GM19328 (cell line): ENCODE data around the gene MAS1L.

Experiments used
- ATAC-seq: cut with Tn5 transposase; IDR thresholded peaks from one replicate; pipeline ENCODE4 v1.9.1; 2021; ENCODE audit warnings: mild to moderate bottlenecking, moderate library complexity; ENCODE audit not compliant: unreplicated experiment

MAS1L gene

DNA sequence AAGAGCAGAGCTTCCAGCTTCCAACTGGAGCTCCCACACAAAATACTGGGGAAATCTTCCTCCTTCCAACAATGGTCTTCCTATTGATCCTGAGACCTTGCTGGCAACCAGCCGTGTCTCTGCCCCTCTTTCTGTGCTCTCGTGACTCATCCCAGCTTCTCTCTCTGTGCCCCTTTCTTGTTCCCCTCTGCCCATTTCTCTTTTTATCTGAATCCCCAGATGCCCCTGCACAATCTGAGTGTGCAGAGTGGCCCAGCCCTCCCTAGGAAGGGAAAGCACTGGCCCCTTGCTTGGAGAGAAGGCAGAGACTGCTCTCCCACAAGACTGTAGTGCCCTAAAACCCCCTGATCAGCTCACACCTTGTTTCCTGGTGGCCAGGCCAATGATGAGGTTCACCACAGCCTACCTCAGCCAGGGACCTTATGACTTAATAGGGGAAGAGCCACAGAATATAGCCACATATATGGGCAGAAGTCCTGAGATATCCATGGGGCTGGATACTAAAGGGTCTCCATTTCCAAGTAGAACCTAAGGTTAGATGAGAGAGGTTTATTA, 23.1 kb upstream of the MAS1L start:
- no peak for ATAC-seq

DNA sequence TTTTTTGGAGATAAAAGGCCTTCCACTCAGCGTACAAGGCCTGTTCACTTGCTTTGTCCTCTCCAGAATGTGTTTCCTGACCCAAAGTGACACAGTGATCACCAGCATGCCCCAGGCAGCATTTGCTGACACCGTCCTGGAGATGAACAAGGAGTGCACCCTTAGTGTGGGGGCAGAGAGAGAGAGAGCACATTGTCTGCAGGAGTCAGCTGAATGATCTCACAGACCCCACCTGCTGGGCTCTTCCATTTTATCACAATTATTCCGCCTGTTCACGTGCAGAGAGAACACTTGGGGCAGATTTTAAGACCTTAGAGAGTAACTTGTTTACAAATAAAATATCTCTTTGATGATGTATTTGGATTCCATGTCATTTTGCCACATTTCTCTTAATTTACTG, 22.4 kb upstream of the MAS1L start:
- ATAC-seq, result no peak

DNA sequence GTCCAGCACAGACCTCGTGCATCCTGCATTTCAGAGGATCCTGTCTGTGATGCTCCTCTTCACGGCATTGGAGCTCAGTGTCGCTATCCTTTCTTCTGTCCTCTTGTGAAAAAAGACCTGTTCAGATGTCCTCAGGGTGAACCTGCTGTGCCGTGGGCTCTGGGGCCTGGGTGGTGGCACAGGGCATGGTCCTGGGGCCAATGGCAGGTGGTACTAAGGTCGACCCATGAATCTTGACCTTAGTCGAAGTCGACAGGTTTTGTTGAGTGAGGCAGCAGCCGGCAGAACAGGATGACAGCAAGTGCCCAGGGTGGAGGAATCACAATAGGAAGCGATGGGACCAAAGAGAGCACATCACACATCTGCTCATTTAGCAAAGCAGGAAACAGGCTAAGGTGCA, 22.0 kb upstream of the MAS1L start:
- ATAC-seq, result no peak

DNA sequence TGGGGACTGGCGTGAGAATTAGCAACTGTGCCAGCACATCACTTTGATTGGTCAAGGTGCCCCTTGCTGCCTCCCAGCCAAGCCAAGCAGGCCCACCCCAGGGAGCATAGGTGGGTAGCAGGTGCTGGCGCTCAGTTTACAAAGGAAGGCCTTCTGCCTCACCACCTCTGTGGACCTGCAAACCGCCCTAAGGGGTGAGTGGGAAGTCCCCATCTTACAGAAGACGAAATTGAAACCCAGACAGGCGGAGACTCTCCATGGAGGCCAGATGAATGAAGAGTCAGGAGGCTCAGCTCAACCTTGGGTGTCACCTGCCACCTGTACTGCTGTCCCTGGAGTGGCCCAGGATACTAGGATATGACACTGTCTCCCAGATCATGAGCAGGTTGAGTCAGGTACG, 21.5 kb upstream of the MAS1L start:
- ATAC-seq, result peak; percentile 78

DNA sequence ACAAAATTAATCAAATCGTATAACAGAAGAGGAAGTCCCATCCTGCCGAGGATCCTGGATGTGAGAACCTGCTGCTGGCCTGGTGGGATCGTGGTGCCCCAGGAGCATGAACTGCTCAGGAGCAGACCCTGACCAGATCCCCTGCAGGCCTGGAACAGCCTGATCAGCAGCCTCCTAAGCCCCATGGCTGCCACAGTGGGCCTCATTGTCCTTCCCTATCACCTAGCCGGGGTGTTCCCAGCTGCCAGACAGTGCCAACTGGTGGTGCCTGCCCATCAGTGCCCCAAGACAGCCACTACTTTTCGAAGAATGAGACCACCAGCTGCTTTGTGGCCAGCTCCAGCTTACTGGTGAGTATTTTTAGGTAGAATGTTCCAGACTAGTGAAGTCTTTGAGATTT, 19.6 kb upstream of the MAS1L start:
- ATAC-seq, result no peak

GRCh38 chr6:29506446-29507067, 18.8 kb upstream of the MAS1L start:
- ATAC-seq, result no peak

DNA sequence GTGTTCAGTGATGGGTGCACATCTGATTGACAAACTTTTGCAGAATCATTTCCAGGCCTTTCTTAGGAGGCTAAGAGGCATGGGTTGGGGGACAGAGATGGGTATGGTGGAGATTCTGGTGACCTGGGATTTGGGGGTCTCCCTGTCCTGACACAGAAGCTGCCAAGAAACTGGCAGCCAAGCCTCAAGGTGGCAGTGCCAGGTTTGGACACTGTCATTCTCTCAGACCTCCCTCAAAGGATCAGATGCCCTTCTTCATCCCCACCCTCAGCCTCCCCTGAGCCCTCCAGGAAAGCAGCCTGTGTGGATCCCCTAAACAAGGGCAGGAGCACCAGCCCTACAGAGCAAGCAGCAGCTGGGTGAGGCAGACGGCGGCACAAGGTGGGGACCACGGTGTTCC, 18.1 kb upstream of the MAS1L start:
- ATAC-seq, result no peak

DNA sequence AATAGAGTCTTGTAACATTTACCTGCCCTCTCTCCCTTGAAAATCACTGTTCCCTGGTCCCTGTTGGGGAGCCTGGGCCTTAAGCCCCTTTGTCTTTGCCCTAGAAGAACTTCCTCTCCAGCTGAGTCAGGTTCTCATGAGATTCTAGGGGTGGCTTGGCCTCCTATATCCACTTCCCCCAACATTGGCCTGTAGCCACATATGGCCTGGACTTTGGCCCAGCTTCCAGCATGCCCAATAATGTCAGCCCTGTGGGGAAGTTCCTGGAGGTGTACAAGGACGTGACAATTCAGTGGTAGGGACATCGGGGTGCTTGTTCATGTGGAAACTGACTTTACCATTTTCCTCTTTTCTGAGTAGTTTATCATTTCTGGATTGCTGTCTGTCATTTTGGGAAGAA, 17.2 kb upstream of the MAS1L start:
- no peak for ATAC-seq

GRCh38 chr6:29502597-29502996, 14.8 kb upstream of the MAS1L start:
- no peak for ATAC-seq

- no peak for ATAC-seq
These were observed 14.4 kb upstream of the MAS1L start for GRCh38 chr6:29502181-29502580.

DNA sequence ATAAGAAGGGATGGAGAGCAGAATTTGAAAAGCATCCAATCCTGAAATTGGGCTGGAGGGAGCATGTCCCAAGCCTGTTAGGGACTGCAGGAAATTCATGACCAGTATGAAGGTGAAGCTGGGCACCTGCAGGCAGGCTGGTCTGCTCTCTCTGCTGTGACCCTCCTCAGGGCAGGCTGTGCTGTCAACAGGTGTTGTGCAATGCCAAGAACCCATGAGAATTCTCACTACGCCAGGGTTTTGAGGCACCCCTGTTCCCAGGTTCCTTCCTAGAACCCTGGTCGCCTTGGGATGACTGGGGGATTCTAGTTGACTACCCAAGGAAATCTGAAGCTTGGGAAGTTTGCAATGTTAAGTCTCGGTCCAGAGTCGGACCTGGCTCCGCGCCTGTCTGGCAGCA, 13.3 kb upstream of the MAS1L start:
- ATAC-seq, result no peak

DNA sequence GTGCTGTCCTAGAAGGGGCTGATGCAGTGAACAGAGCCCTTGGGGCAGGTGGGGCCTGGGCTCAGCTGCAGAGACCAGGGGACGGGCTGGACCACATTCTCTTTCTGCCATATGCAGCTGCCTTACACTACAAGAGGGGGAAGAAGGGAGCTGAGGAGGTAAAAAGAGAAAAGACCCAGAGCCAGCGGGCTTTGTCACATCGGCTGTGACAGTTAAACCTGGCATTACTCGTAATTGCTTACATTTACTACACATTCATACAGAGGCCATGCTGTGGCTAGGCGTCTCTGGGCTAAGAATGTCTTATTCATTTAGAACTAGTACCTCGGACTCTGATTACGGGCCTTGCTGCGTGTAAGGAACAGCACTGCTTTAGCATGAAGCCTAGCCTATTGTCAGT, 12.8 kb upstream of the MAS1L start:
- ATAC-seq, result no peak

DNA sequence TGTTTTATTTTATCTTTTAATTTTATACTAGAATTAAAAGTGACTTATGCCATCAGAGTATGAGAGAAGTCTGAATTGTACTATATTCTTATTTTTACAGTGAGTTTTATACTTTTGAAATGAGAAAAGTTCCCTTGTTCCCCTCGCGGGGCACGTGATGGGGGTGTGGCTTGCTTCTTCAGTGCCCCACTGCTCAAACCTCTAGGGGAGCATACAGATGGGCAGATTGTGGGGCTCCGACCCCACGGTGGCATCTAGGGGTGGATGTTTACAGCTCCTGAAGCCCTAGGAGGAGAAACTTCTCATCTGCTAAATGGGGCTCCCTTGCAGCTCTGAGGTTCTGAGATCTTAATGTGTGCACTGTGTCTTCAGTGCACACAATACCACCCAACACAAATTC, 11.9 kb upstream of the MAS1L start:
- ATAC-seq, result no peak

DNA sequence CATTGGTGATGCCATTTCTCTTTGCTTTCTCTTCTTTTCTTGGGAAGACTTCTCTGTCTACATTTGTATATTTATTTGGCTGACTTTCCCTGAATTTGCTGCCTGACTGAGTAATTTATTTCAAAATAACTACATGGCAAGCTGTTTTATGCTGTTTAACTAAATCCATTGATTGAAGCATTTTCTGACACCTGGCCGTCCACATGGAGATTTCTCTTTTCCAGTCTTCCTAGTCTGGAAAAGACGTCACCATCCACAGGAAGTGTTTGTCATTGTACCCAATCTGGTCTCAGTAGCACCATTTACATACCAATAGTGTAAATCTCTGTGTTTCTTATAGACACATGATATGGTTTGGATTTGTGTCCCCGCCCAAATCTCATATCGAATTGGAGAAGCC, 9.2 kb upstream of the MAS1L start:
- no peak for ATAC-seq

- ATAC-seq, result no peak
These were observed 7.8 kb upstream of the MAS1L start for GRCh38 chr6:29495571-29495970.

DNA sequence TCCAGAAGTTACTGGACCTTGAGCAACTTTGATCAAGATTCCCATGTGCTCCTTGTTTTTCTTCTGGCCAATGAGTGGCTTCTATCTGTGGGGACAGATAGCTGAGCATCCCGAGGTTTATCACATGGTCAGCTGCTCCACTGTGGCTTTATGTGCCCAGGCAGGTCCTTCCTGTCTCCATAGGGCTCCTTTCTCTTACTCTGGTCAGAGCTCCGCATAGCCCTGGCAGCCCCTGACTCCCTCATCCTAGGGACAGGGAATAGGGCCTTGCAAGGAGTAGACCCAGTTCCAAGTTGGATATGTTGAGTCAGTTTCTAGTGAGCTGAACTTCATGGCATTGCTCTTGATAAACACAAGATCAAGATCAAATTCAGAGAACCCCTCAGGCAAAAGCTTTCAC, 6.4 kb upstream of the MAS1L start:
- ATAC-seq, result no peak

GRCh38 chr6:29493261-29493660, 5.5 kb upstream of the MAS1L start:
- ATAC-seq, result no peak

DNA sequence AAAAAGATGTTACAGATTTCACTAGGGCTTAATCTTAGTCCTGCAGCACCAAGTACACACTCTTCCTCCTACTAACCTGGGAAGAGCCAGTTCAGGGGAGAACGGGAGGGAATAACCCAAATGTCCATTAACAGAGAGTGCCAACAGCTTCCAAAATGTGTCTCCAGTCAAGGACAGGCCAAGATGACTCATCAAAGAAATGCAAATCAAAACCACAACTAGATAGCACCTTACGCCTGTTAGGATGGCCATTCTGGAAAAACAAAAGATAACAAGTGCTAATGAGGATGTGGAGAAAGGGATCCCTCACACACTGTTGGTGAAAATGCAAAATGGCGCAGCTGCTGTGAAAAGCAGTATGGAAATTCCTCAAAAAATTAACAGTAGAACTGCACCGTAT, 3.8 kb upstream of the MAS1L start:
- ATAC-seq, result no peak

- no peak for ATAC-seq
These were observed 2.8 kb upstream of the MAS1L start for GRCh38 chr6:29490552-29490951.

GRCh38 chr6:29490055-29490454, 2.3 kb upstream of the MAS1L start:
- no peak for ATAC-seq

- ATAC-seq, result no peak
These were observed 1.5 kb upstream of the MAS1L start for GRCh38 chr6:29489286-29489685.

- ATAC-seq, result no peak
These were observed 1.1 kb upstream of the MAS1L start for GRCh38 chr6:29488874-29489273.

GRCh38 chr6:29487131-29487530, 625 bp downstream of the MAS1L start:
- no peak for ATAC-seq
